ENCODE results near the gene NOS1AP.

NOS1AP gene

DNA sequence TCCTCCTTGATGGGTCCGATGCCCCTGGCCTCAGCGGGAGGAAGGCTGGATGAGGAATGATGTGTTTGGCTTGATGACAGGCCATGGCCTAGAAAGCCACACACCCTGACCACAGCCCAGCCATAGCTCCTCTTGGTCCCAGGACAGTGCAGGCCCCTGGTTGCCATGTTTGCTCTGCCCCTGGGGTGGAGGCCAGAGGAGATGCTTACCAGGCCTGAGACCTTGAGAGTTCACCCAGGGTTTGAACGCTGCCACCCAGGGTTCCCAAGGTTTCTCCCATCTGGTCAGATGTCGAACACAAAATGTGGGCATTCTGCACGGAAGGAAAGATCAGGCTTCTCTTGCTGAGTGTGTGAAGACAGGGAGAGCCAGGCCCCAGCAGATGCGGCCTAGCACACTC, 314.6 kb downstream of the NOS1AP start:
- Histone ChIP-seq H2AFZ (ENCODE audit: low read length) (no peak overlapping the region), H3K4me3 (ENCODE audit: low read length, poor library complexity, severe bottlenecking) (no peak overlapping the region), H4K20me1 (ENCODE audit: insufficient read depth, low read length, poor library complexity, severe bottlenecking) (no peaks in the 10 kb centered on the region), H3K9ac (ENCODE audit: low read depth, low read length, poor library complexity, severe bottlenecking) (no peak overlapping the region), H3K36me3 (ENCODE audit: insufficient read depth, low read length) (no peaks in the 10 kb centered on the region), H3K79me2 (ENCODE audit: insufficient read depth, low read length) (no peaks in the 10 kb centered on the region), H3K27me3 (ENCODE audit: insufficient read depth, low read length, poor library complexity, severe bottlenecking) (no peaks in the 10 kb centered on the region), H3K9me2 (replicated peaks; ENCODE audit: low read depth, low read length) (no peaks in the 10 kb centered on the region), H3K4me1 (ENCODE audit: insufficient read depth, low read length, poor library complexity, severe bottlenecking) (no peaks in the 10 kb centered on the region), H3K9me3 (ENCODE audit: insufficient read depth, low read depth, low read length) (no peaks in the 10 kb centered on the region), H3K4me2 (ENCODE audit: low read depth, low read length, poor library complexity, severe bottlenecking) (no peak overlapping the region), H3F3A (ENCODE audit: low read depth) (no peaks in the 10 kb centered on the region)
- TF ChIP-seq CTCF (conservative IDR thresholded peaks at IDR 0.05; ENCODE audit: low read length): no peak

GRCh38 chr1:162384601-162385279, 315.2 kb downstream of the NOS1AP start:
- Histone ChIP-seq H3K9ac (ENCODE audit: low read depth, low read length, poor library complexity, severe bottlenecking) (no peak overlapping the region), H3K27me3 (ENCODE audit: insufficient read depth, low read length, poor library complexity, severe bottlenecking) (no peaks in the 10 kb centered on the region), H3K36me3 (ENCODE audit: insufficient read depth, low read length) (no peaks in the 10 kb centered on the region), H4K20me1 (ENCODE audit: insufficient read depth, low read length, poor library complexity, severe bottlenecking) (no peaks in the 10 kb centered on the region), H3K4me3 (ENCODE audit: low read length, poor library complexity, severe bottlenecking) (no peak overlapping the region), H3K79me2 (ENCODE audit: insufficient read depth, low read length) (no peaks in the 10 kb centered on the region), H3K4me1 (ENCODE audit: insufficient read depth, low read length, poor library complexity, severe bottlenecking) (no peaks in the 10 kb centered on the region), H3F3A (ENCODE audit: low read depth) (no peaks in the 10 kb centered on the region), H2AFZ (ENCODE audit: low read length) (no peak overlapping the region), H3K9me3 (ENCODE audit: insufficient read depth, low read depth, low read length) (no peaks in the 10 kb centered on the region), H3K4me2 (ENCODE audit: low read depth, low read length, poor library complexity, severe bottlenecking) (no peak overlapping the region), H3K9me2 (replicated peaks; ENCODE audit: low read depth, low read length) (no peaks in the 10 kb centered on the region)
- TF ChIP-seq CTCF (conservative IDR thresholded peaks at IDR 0.05; ENCODE audit: low read length) (no peak), EZH2phosphoT487 (IDR thresholded peaks at IDR 0.05; ENCODE audit: borderline replicate concordance) (no peak)

DNA sequence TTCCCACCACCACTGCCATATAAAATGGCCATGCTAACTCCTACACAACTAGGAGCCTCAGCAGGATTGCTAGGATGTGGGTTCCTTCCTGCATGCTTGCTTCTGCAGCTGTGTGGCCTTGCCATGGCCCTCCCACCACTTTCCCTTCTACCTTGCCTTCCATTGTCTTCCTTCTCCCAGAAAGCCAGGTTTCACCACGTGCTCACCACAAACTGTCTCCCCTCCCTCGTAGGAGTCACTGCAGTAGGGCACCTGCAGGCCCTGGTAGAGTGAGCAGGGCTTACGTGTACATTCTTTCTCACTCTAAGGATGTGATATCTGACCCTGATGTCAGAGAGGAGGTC, 315.8 kb downstream of the NOS1AP start:
- H3K79me2 ChIP-seq (ENCODE audit: insufficient read depth, low read length): no peaks in the 10 kb centered on the region
- H3K9me3 ChIP-seq (ENCODE audit: insufficient read depth, low read depth, low read length): no peaks in the 10 kb centered on the region
- no peaks in the 10 kb centered on the region for H3K9me2 ChIP-seq (replicated peaks; ENCODE audit: low read depth, low read length)
- no peaks in the 10 kb centered on the region for H3K4me1 ChIP-seq (ENCODE audit: insufficient read depth, low read length, poor library complexity, severe bottlenecking)
- H3K27me3 ChIP-seq (ENCODE audit: insufficient read depth, low read length, poor library complexity, severe bottlenecking): no peaks in the 10 kb centered on the region
- no peak overlapping the region for H3K4me2 ChIP-seq (ENCODE audit: low read depth, low read length, poor library complexity, severe bottlenecking)
- H3K4me3 ChIP-seq (ENCODE audit: low read length, poor library complexity, severe bottlenecking): no peak overlapping the region
- no peaks in the 10 kb centered on the region for H4K20me1 ChIP-seq (ENCODE audit: insufficient read depth, low read length, poor library complexity, severe bottlenecking)
- H3K36me3 ChIP-seq (ENCODE audit: insufficient read depth, low read length): no peaks in the 10 kb centered on the region
- H2AFZ ChIP-seq (ENCODE audit: low read length): no peak overlapping the region
- no peak overlapping the region for H3K9ac ChIP-seq (ENCODE audit: low read depth, low read length, poor library complexity, severe bottlenecking)
- TF ChIP-seq EZH2phosphoT487 (IDR thresholded peaks at IDR 0.05; ENCODE audit: borderline replicate concordance) (no peak), CTCF (conservative IDR thresholded peaks at IDR 0.05; ENCODE audit: low read length) (no peak)
- H3F3A ChIP-seq (ENCODE audit: low read depth): no peaks in the 10 kb centered on the region
